Measurements from ENCODE around the gene CALHM6.

The CALHM6 gene

DNA sequence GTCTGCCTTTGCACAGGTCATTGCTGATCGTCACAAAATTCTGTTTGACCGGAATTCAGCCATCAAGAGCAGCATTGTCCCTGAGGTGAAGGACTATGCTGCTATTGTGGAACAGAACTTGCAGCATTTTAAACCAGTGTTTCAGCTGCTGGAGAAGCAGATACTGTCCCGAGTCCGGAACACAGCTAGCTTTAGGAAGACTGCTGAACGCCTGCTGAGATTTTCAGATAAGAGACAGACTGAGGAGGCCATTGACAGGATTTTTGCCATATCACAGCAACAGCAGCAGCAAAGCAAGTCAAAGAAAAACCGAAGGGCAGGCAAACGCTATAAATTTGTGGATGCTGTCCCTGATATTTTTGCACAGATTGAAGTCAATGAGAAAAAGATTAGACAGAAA, 24.6 kb upstream of the CALHM6 start:
- no peak for DNase-seq (ENCODE audit: low spot score in 2 of 2)
- H3K4me1 ChIP-seq, result no peaks in the 10 kb centered on the region
- H3K27me3 ChIP-seq (ENCODE audit: low read depth), result no peaks in the 10 kb centered on the region
- H3K4me3 ChIP-seq, result no peak overlapping the region
- no peaks in the 10 kb centered on the region for H3K36me3 ChIP-seq (replicated peaks)
- H3K9me3 ChIP-seq, result no peaks in the 10 kb centered on the region
- in situ Hi-C loops (cut with MboI; ENCODE audit: low sequenced_read_pairs), result no loop called here

- Histone ChIP-seq H3K27me3 (ENCODE audit: low read depth) (no peaks in the 10 kb centered on the region), H3K4me1 (no peaks in the 10 kb centered on the region), H3K4me3 (no peak overlapping the region), H3K9me3 (no peaks in the 10 kb centered on the region), H3K36me3 (replicated peaks) (no peaks in the 10 kb centered on the region)
- DNase-seq (ENCODE audit: low spot score in 2 of 2), result no peak
- in situ Hi-C loops (cut with MboI; ENCODE audit: low sequenced_read_pairs), result no loop called here
Observed at GRCh38 chr6:116437656-116438055, 23.5 kb upstream of the CALHM6 start.

GRCh38 chr6:116438590-116439448, 22.4 kb upstream of the CALHM6 start:
- H3K27me3 ChIP-seq (ENCODE audit: low read depth), result no peaks in the 10 kb centered on the region
- in situ Hi-C loops (cut with MboI; ENCODE audit: low sequenced_read_pairs), result no loop called here
- H3K4me3 ChIP-seq, result no peak overlapping the region
- DNase-seq (ENCODE audit: low spot score in 2 of 2), result no peak
- no peaks in the 10 kb centered on the region for H3K36me3 ChIP-seq (replicated peaks)
- no peaks in the 10 kb centered on the region for H3K9me3 ChIP-seq
- H3K4me1 ChIP-seq, result no peaks in the 10 kb centered on the region

DNA sequence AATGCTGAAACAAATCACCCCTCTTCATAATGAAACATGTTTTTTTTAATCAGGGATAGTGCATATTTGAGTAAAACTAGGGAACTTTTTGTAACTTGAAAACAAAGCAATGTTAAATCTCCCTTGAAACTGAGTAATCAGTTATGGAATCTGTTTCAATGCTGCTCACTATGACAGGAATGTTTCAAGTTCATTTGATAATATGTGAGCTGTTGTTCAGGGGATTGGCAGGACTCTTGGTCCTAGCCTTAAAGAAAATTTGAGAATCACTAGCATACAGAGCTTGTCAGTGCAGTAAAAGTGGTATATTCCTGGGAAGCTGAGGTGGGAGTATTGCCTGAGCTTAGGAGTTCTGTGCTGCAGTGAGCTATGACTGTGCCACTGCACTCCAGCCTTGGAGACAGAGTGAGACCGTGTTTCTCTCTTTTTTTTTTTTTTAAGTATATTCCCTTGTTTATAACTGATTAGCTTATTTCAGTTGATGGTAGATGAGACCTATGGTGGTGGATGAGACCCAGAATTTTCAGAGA, 21.6 kb upstream of the CALHM6 start:
- no peaks in the 10 kb centered on the region for H3K4me1 ChIP-seq
- H3K36me3 ChIP-seq (replicated peaks), result no peaks in the 10 kb centered on the region
- DNase-seq (ENCODE audit: low spot score in 2 of 2), result no peak
- in situ Hi-C loops (cut with MboI; ENCODE audit: low sequenced_read_pairs), result no loop called here
- no peaks in the 10 kb centered on the region for H3K27me3 ChIP-seq (ENCODE audit: low read depth)
- no peaks in the 10 kb centered on the region for H3K9me3 ChIP-seq
- H3K4me3 ChIP-seq, result no peak overlapping the region

GRCh38 chr6:116443105-116443504, 18.1 kb upstream of the CALHM6 start:
- in situ Hi-C loops (cut with MboI; ENCODE audit: low sequenced_read_pairs), result no loop called here
- H3K9me3 ChIP-seq, result no peaks in the 10 kb centered on the region
- DNase-seq (ENCODE audit: low spot score in 2 of 2), result no peak
- H3K4me3 ChIP-seq, result no peak overlapping the region
- no peaks in the 10 kb centered on the region for H3K4me1 ChIP-seq
- peaks cover 2% of the 10 kb centered on the region; the same call in 1 of the 2 replicates for H3K27me3 ChIP-seq (ENCODE audit: low read depth)
- H3K36me3 ChIP-seq (replicated peaks), result no peaks in the 10 kb centered on the region

GRCh38 chr6:116444092-116444491, 17.1 kb upstream of the CALHM6 start:
- in situ Hi-C loops (cut with MboI; ENCODE audit: low sequenced_read_pairs), result no loop called here
- peak in 1 of 2 experiments; percentile 52 for DNase-seq (ENCODE audit: low spot score in 2 of 2)
- Histone ChIP-seq H3K36me3 (replicated peaks) (no peaks in the 10 kb centered on the region), H3K9me3 (no peaks in the 10 kb centered on the region), H3K27me3 (ENCODE audit: low read depth) (peaks cover 2% of the 10 kb centered on the region; the same call in 1 of the 2 replicates), H3K4me3 (no peak overlapping the region), H3K4me1 (no peaks in the 10 kb centered on the region)

GRCh38 chr6:116444575-116444974, 16.6 kb upstream of the CALHM6 start:
- in situ Hi-C loops (cut with MboI; ENCODE audit: low sequenced_read_pairs), result no loop called here
- DNase-seq (ENCODE audit: low spot score in 2 of 2), result no peak
- H3K27me3 ChIP-seq (ENCODE audit: low read depth), result peaks cover 2% of the 10 kb centered on the region; the same call in 1 of the 2 replicates

GRCh38 chr6:116445102-116445501, 16.1 kb upstream of the CALHM6 start:
- H3K9me3 ChIP-seq, result no peaks in the 10 kb centered on the region
- no peak for DNase-seq (ENCODE audit: low spot score in 2 of 2)
- H3K4me3 ChIP-seq, result no peak overlapping the region
- peaks cover 2% of the 10 kb centered on the region; the same call in 1 of the 2 replicates for H3K27me3 ChIP-seq (ENCODE audit: low read depth)
- in situ Hi-C loops (cut with MboI; ENCODE audit: low sequenced_read_pairs), result no loop called here
- no peaks in the 10 kb centered on the region for H3K4me1 ChIP-seq
- H3K36me3 ChIP-seq (replicated peaks), result no peaks in the 10 kb centered on the region

More at GRCh38 chr6:116444575-116444974, 16.6 kb upstream of the CALHM6 start:
- no peaks in the 10 kb centered on the region for H3K9me3 ChIP-seq
- H3K4me1 ChIP-seq, result no peaks in the 10 kb centered on the region
- no peaks in the 10 kb centered on the region for H3K36me3 ChIP-seq (replicated peaks)
- H3K4me3 ChIP-seq, result no peak overlapping the region

GRCh38 chr6:116446399-116446798, 14.8 kb upstream of the CALHM6 start:
- Histone ChIP-seq H3K27me3 (ENCODE audit: low read depth) (peaks cover 2% of the 10 kb centered on the region; the same call in 1 of the 2 replicates), H3K4me3 (no peak overlapping the region), H3K36me3 (replicated peaks) (no peaks in the 10 kb centered on the region), H3K4me1 (no peaks in the 10 kb centered on the region), H3K9me3 (no peaks in the 10 kb centered on the region)
- no peak for DNase-seq (ENCODE audit: low spot score in 2 of 2)
- in situ Hi-C loops (cut with MboI; ENCODE audit: low sequenced_read_pairs), result no loop called here

DNA sequence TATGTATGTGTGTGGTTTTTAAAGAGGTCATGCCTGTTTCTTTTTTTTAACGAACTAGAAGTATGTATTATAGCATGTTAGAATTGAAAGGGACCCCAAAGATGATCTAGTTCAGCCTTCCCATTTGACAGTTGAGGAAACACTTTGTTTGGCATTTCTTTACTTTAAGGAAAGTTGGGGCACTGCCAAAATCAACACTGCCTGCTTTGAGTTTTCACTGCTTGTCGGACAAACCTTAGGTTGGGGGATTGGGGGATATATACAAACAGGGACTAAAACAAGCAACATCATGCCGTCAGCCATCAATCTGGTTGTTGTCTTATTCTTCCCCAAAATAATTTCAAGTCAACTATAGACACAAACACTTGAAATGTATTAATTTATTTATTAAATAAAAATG, 14.1 kb upstream of the CALHM6 start:
- Histone ChIP-seq H3K4me1 (no peaks in the 10 kb centered on the region), H3K36me3 (replicated peaks) (no peaks in the 10 kb centered on the region), H3K27me3 (ENCODE audit: low read depth) (peaks cover 2% of the 10 kb centered on the region; the same call in 1 of the 2 replicates), H3K4me3 (no peak overlapping the region), H3K9me3 (no peaks in the 10 kb centered on the region)
- in situ Hi-C loops (cut with MboI; ENCODE audit: low sequenced_read_pairs), result no loop called here
- DNase-seq (ENCODE audit: low spot score in 2 of 2), result no peak

DNA sequence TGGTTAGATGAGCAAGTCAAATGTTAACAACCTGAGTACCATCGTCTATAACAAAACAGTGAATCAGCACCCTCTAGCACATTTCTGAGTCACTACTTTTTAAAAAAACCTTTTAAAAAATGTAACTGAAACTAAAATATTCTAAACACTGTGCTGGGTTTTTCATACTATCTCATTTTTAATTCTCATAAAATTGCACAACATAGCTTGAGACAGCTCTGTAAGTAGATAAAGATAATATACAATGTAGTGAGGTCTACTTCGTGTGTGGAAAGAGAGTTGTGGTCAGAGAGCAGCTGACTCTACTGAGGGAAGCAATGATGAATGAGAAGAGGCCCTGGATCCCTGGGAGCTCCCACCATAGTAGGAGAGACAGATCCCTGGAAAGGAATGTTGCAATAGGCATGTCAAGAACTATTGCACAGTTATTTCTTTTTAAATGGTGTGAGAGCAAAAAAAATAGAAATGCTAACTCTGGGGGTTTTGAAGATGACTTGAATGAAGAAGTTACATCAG, 13.6 kb upstream of the CALHM6 start:
- Histone ChIP-seq H3K27me3 (ENCODE audit: low read depth) (peaks cover 2% of the 10 kb centered on the region; the same call in 1 of the 2 replicates), H3K4me1 (no peaks in the 10 kb centered on the region), H3K4me3 (no peak overlapping the region), H3K9me3 (no peaks in the 10 kb centered on the region), H3K36me3 (replicated peaks) (no peaks in the 10 kb centered on the region)
- no peak for DNase-seq (ENCODE audit: low spot score in 2 of 2)
- in situ Hi-C loops (cut with MboI; ENCODE audit: low sequenced_read_pairs), result no loop called here

DNA sequence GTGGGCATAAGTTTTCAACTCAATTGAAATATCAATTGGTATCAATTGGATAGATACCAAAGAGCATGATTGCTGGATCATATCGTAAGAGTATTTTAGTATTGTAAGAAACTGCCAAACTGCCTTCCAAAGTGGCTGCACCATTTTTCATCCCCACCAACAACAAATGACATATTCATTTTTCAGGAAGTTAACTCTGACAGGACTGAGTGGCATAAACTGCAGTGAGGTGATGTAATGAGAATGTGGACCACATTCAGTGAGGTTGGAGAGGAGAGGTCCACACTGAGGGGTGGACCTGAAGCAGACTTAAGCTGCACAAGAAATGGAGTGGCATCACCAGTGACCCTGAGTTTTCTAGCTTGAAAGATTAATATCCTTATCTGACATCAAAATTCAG, 11.6 kb upstream of the CALHM6 start:
- Histone ChIP-seq H3K9me3 (no peaks in the 10 kb centered on the region), H3K4me3 (no peak overlapping the region), H3K27me3 (ENCODE audit: low read depth) (peaks cover 6% of the 10 kb centered on the region; the same call in 1 of the 2 replicates), H3K36me3 (replicated peaks) (no peaks in the 10 kb centered on the region), H3K4me1 (no peaks in the 10 kb centered on the region)
- in situ Hi-C loops (cut with MboI; ENCODE audit: low sequenced_read_pairs), result no loop called here
- no peak for DNase-seq (ENCODE audit: low spot score in 2 of 2)

DNA sequence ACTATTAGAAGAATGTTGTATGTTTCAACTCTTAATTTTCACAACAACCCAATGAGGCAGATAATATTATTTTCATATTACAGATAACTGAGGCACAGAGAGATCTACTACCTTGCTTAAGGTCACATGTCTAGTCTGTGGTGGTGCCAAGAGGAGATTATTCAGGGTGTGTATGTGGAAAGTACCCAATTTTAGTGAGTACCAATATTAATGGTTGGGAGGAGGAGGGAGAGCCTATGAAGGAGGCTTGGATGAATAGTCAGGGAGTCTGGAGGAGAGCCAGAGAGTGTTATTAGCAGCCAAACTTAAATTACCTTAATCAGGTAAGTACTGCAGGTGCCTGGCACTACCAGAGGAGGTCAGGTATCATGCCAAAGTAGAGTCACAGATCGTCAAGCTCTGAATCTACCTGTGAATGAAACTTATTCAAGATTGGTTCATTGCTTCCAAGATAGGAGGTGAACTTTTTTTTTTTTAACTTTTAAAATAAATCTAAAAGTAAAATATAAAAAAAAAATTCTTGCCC, 10.9 kb upstream of the CALHM6 start:
- H3K9me3 ChIP-seq, result no peaks in the 10 kb centered on the region
- no peaks in the 10 kb centered on the region for H3K4me1 ChIP-seq
- in situ Hi-C loops (cut with MboI; ENCODE audit: low sequenced_read_pairs), result no loop called here

More for the DNA sequence above, 10.9 kb upstream of the CALHM6 start:
- peaks cover 6% of the 10 kb centered on the region; the same call in 1 of the 2 replicates for H3K27me3 ChIP-seq (ENCODE audit: low read depth)
- no peak overlapping the region for H3K4me3 ChIP-seq
- DNase-seq (ENCODE audit: low spot score in 2 of 2), result no peak
- no peaks in the 10 kb centered on the region for H3K36me3 ChIP-seq (replicated peaks)
